GM18861 (cell line): ENCODE measurements around the gene UROC1.

ENCODE experiments used
- ATAC-seq: cut with Tn5 transposase; IDR thresholded peaks from one replicate; pipeline ENCODE4 v1.9.1; 2021; ENCODE audit not compliant: unreplicated experiment

UROC1 gene

DNA sequence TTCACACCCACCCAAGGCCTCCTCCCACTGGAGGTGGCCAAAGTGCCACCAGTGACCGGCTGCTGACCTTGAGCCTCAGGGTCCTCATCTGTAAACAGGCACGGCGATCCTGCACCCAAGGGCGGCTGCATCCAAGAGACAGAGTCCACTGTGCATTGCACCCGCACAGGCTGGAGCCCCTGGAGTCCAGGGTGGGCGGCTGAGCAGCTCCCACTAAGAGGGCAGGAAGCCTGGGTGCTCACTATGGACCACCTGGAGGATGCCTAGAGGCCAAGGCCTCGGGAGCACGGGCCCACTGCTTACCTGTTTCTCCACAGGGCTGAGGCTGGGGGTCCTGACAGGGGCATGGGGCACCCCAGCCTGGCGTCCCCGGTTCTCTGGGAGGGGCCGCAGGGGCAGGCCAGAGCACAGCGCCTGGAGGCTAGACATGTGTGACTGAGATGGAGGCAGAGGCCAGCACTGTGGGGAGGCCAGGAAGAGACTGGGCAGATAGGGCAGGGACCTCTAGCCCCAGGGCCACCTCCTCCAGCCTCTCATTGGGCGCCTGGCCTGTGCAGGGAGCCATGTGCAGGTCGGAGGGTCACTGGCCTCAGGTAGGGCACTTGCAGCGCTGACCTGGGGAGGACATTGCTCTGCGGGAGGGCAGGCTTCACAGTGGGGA, at the start of gene UROC1:
Gene UROC1, minus strand, starts transcription at position 483 of the 661 bp plus-strand sequence. Its CDS starts 54 bp downstream, at position 429.
- no peak for ATAC-seq

DNA sequence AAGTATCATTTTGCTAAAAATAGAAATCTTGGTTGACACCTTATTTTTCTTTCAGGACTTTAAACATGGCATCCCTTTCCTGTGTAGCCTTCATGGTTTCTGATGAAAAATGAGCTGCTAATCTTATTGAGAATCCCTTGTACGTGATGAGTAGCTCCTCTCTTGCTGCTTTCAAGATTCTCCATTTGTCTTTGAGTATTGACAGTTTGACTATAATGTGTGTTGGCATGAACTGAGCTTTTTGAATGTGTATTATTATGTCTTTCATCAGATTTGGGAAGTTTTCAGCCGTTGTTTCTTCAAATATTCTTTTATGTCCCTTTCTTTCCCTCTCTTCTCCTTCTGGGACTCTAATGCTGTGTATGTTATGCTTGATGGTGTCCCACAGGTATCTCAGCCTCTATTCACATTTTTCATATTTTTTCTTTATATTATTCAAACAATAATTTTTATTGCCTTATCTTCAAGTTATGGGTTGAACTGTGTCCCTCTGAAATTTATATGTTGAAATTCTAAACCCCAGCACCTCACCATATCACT, 45.2 kb upstream of the UROC1 start:
- no peak for ATAC-seq

DNA sequence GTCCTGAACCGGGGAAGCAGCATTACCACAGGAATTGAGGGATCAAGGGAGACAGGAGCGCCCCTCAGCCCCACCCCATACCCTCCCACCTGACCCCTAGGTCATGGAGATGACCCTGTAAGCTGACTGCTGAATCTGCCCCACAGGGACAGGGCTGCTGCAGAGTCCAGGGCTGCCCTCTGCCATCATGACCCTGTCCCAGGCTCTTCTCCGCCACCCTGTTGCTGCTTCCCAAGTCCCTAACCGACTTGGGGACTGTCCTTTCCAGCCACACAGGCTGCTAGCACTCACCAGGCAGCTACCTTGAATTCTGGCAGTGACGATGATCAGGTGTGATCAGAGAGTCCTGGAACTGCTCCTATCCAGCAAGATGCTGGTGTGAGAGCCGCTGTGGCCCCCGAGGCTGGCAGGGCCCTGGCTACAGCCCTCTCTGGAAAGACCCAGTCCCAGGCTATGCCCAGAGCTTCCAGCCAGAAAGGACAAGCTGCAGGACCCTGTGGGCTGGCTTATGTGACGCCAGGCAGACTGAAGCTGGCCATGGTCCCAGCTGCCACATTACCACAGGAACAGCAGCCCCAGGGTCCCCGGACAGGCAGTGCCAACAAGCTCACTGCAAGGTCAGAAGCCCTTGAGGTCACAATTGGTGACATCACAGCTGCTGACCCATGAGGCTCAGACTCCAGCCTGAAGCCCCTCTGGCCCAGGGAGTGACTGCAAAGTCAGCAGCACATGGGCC, 40.9 kb upstream of the UROC1 start, which contains the start of gene C3orf22:
Gene C3orf22, minus strand, starts transcription at position 597 of the 736 bp plus-strand sequence. CDS start 5,542 bp downstream, outside the sequence.
- ATAC-seq = no peak

DNA sequence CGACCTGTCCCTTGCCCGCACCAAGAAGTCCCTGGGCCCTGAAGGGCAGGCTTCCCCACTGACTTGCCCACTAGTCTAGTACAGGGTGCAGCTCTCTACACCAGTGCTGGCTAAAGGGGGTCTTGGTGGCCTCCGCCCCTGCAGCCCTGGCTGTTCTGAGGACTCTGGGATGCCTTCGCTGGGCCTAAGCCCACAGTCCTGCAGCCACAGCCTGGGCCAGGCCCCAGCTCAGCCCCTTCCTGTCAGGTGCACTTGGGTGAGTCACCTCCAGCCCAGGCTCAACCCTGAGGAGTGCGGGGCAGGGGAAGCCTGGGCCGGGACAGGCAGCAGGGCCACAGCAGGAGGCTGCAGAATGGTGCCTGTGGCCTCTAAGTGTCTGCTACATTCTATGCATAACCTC, 40.2 kb upstream of the UROC1 start:
- ATAC-seq = no peak

DNA sequence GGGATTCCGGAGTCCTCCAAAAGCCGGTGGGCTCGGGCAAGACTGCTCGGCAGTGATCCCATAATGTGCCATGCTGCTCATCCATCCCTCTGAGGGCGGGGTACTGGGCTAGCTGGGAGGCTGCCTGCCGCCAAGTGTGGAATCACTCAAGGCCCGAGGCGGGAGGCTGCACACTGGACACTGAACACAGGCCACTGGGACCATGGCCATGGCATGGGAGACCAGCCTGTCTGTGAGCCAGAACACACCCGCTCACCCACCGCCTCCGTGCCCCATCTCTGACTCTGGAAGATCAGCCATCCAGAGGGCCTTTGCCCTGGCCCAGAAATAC, 39.8 kb upstream of the UROC1 start:
- ATAC-seq = no peak

- no peak for ATAC-seq
These were observed 39.3 kb upstream of the UROC1 start for GRCh38 chr3:126556637-126557414.

DNA sequence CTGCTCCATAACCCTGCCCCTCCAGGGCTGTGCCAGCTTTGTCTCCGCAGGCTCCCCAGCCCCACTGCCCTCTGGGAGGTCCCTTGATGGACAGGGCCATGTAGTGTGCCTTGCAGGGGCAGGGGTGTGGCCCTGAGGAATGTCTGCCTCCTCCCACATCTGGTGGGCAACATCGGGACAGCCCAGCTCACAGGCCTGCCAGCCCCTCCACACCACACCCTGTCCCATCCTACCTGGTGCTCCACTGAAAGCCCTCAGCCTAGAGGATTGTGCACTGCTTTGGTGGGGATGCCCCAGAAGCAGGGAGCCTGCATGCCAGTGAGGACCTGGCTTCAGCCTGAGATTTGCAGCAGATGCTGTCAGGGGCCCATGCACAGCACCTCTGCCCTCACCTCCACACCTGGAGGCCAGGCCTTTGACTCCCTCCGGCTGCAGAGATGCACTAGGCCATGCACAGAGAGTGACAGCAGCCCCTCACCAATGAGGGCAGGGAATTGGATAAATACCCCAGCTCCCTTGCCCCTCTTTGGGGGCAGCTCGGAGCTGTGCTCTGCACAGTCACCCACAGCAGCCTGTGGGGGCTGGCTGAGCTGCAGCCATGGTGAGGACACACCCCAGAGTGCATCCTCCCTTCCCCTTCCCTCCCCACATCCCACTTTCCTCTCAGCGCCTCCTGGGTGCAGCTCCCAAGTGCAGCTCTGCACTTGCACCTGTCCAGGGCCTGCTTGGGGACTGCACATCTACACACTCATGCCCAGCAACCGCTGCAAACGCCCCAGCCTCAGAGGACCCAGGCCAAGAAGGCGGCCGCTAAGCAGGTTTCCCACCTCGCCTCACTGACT, 38.4 kb upstream of the UROC1 start:
- ATAC-seq = no peak

DNA sequence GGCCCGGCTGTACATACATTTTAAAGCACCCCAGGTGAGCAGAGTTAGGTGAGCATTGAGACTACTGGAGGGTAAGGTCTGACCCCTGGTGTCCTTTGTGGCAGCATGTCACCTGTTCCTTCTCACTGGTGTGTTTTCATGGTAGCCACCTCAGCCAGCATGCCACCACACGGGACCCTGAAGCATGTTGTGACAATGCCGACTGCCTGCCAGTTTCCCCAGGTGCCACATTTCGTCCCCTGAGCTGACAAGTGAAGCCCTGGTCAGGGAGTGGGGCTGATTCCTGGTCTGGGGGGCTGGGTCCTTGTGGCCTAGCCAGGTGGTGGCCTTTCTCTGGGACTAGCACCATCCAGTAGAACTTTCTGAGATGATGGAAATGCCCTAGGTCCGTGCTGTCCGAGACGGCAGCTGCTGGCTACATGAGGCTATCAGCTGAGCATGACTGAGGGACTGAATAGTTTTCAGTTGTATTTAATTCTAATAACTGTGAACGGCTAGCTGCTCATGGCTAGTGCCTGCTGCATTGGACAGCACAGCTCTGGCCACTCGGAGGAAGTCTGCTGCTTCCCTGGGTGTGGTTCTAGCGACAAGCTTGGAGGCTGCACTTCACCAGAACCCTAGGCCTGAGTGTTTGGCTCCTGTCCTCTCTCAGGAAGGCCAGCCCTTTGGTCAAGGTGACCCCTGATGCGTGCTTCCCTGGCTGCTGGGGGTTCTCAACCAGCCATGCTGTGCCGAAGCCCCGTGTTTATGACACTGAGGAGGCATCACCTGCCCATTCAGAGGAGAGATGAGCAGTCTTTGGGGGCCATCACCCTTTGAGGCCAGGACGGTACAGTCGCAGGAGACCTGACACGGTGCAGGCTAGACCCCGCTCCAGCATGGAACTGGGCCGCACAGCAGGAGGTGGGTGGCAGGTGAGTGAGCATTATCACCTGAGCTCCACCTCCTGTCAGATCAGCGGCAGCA, 37.3 kb upstream of the UROC1 start:
- no peak for ATAC-seq

DNA sequence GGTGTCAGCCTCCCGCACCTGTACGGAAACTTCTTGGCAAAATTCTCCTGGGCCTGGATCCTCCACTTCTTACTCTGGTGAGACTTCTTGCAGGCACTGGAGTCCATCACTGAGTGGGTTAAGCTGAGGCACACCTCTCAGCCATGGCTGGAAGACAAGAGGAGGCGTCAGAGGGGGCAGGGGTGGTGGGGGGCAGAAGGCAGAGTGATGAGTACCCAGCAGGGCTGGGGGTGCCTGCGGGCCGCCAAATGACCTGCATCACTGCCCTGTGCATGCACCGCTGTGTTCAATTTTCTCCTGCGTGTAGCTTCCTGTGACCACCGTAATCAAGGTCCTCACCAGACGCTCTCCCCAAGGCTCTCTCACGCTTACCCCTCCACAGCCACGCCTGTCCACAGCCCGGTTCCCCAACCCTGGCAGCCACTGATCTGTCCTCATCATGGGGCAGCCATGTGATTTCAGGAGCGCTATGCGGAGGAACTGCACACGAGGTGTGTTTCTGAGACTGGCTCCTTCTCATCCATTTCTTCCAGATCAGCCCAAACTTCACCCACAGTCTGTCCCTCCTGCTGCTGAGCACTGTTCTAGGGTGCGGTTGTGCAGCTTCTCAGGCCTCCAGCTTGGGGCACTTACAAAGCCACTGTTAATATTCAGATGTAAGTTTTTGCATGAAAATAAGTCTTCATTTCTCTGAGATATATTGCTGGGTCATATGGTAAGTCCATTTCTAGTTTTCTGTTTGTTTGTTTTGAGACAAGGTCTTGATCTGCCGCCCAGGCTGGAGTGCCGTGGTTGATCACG, 35.9 kb upstream of the UROC1 start:
- ATAC-seq = no peak

- ATAC-seq = no peak
These were observed 35.2 kb upstream of the UROC1 start for GRCh38 chr3:126552688-126553283.

- no peak for ATAC-seq
These were observed 34.5 kb upstream of the UROC1 start for GRCh38 chr3:126551839-126552687.

GRCh38 chr3:126551121-126551838, 33.7 kb upstream of the UROC1 start:
- ATAC-seq = no peak

DNA sequence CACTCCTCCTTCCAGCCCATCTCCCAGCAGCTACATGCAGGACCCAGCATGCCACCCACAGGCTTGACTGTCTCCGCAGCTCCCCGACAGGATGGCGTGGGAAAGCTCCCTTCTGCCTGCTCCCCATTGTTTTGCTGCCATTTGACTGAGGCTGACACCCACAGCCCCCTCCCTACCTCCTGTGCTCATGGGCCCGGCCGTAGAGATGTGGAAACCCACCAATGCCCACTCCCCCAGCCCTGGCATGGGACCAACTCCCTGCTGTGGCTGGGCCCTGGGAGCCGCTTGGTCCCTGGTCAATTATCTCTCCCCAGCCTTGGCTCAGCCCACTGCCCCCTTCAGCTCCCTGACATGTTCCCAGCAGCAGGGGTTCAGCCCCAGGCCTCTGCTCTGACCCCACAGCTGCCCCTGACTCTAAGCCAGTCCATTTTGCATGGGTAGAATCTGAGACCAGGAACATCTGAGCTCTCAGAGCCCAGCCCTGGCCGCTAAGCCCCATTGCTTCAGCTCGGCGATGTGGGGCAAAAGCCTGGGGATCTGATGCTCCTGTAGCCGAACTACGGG, 33.0 kb upstream of the UROC1 start:
- ATAC-seq = no peak

DNA sequence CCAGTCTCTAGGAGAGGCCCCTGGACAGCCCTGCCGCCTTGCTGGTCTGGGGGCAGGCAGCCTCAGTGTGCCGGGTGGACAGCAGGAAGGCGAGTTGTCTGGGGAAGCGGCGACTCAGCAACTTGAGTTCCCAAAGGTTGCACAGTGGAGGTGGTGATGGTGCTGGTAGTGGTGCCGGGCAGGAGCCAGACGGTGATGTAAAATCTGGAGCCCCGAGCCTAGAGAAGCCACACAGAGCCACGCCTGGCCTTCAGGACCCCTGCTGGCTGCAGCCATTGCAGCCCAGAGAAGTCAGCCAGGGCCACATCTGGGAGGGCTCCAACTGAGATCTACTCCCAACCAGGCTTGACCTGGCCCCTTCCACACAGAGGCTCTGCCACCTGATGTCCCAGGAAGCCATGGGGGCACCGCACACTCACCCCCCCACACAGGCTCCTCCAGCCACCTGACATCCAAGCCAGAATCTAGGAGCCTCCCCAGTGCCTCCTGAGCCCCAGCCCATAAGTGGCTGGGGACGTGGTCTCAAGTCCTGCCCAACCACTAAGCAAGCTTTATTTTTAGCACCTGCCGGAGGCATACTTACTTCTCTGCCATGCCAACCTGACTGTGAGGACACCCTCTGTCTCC, 32.4 kb upstream of the UROC1 start:
- no peak for ATAC-seq

DNA sequence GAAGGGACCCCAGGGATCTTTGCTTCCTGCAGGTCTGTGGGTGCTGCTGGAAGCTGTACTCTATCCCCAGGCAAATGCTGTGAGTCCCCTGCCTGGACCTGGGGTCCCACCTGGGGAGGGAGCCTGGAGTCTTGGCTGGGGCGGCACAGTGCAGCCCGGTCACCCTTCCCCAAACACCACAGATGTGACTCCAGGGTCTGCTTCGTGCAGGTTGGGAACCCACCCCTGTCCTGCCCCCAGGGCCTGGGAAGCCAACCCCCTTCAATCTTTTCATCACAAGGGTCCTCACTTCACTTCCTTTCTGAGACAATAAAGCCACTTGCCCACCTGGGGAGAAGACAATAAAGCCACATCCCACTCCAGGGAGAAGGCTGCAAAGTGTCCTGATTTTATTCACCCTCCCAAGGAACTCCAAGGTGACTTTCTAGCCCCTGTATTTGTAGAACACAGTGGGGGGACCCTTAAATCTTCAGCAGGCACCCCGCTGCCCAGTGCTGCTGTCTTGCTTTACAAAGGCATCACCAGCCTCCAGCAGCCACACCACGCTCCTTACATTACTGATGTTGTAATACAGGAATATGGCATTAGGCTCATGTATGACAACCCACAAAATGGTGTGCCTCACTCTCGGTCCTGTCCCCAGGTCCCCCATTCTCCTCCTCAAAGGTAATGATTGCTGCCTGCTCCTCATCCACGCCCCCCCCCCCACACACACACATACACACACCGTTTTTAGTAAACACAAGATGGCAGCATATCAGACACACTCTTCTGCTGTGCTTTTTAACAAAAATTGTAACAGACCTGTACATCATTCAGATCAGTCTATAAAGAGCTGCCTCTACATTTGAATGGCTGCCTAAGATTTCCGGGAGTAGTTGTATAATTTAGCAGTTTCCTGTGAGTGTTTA, 31.2 kb upstream of the UROC1 start:
- no peak for ATAC-seq
